Measurements from ENCODE around the gene TLE1. TPM values are rescaled to one million over a fixed set of nuclear protein-coding genes. Genes with fewer than 3 reads are reported as not detected.

Gene TLE1
- polyA plus RNA-seq, 3 donors: 0.46 to 2.5 (median 1.2) TPM

- TF ChIP-seq CTCF (IDR thresholded peaks at IDR 0.05): no peak
- intact Hi-C loops (cut with micrococcal nuclease): no loop called here
- no peak for DNase-seq
- H3K9me3 Mint-ChIP-seq: peaks cover 0 to 4% (median 0%) of the 10 kb centered on the region in 7 donors
- Histone ChIP-seq H3K79me2 (ENCODE audit: insufficient read depth, low read length) (no peaks in the 10 kb centered on the region), H3K36me3 (replicated peaks in 1 of 2; ENCODE audit: control insufficient read depth in 1 of 2, insufficient read depth in 2 of 2, low read length in 2 of 2) (no peaks in the 10 kb centered on the region), H3K4me1 (ENCODE audit: control insufficient read depth in 1 of 2, insufficient read depth in 2 of 2, low read length in 2 of 2) (no peaks in the 10 kb centered on the region), H2AFZ (ENCODE audit: insufficient read depth, low read depth, low read length, poor library complexity, severe bottlenecking) (no peak overlapping the region), H3K9me3 (replicated peaks in 1 of 2; ENCODE audit: control insufficient read depth in 1 of 2, insufficient read depth in 1 of 2, low read length in 2 of 2) (no peaks in the 10 kb centered on the region), H4K20me1 (ENCODE audit: insufficient read depth, low read length) (no peaks in the 10 kb centered on the region), H3K4me2 (replicated peaks; ENCODE audit: extremely low read depth, low read length, poor library complexity, severe bottlenecking) (no peak overlapping the region), H3K9ac (ENCODE audit: insufficient read depth, low read length, poor library complexity, severe bottlenecking) (no peak overlapping the region), H3K27ac (ENCODE audit: low read depth in 1 of 2, low read length in 2 of 2) (no peak overlapping the region), H3K27me3 (ENCODE audit: control insufficient read depth in 2 of 2, insufficient read depth in 2 of 2, low read length in 2 of 2) (no peaks in the 10 kb centered on the region), H3K4me3 (replicated peaks in 1 of 3; ENCODE audit: low read depth in 2 of 3, low read length in 3 of 3) (no peak overlapping the region)
- H3K27ac Mint-ChIP-seq: no peak overlapping the region
- no peak overlapping the region for H3K4me3 Mint-ChIP-seq
- no peaks in the 10 kb centered on the region for H3K27me3 Mint-ChIP-seq (ENCODE audit: low read depth in 3 of 3)
- WGBS (ENCODE audit: insufficient coverage): 80% methylated on average over 6 of the region's 6 CpGs
- peaks cover 10% of the 10 kb centered on the region for H3K4me1 Mint-ChIP-seq
- H3K36me3 Mint-ChIP-seq: peaks cover 0 to 2% of the 10 kb centered on the region in 2 donors
Measured at GRCh38 chr9:81664638-81665222, 24.6 kb downstream of the TLE1 start.

GRCh38 chr9:81661339-81661738 is 28.0 kb downstream of the TLE1 start:
- H3K4me1 ChIP-seq (ENCODE audit: control insufficient read depth in 1 of 2, insufficient read depth in 2 of 2, low read length in 2 of 2): peaks cover under 1% of the 10 kb centered on the region in 2 donors
- no peak overlapping the region for H3K4me3 Mint-ChIP-seq
- no peak overlapping the region for H3K9ac ChIP-seq (ENCODE audit: insufficient read depth, low read length, poor library complexity, severe bottlenecking)
- no peaks in the 10 kb centered on the region for H4K20me1 ChIP-seq (ENCODE audit: insufficient read depth, low read length)
- no peaks in the 10 kb centered on the region for H3K27me3 Mint-ChIP-seq (ENCODE audit: low read depth in 3 of 3)
- H2AFZ ChIP-seq (ENCODE audit: insufficient read depth, low read depth, low read length, poor library complexity, severe bottlenecking): no peak overlapping the region
- peaks cover 0 to 4% (median 0%) of the 10 kb centered on the region in 7 donors for H3K9me3 Mint-ChIP-seq
- peaks cover 17% of the 10 kb centered on the region for H3K4me1 Mint-ChIP-seq
- H3K27ac Mint-ChIP-seq: no peak overlapping the region
- H3K27ac ChIP-seq (ENCODE audit: low read depth in 1 of 2, low read length in 2 of 2): no peak overlapping the region
- no peak for TF ChIP-seq CTCF (IDR thresholded peaks at IDR 0.05)
- H3K36me3 ChIP-seq (replicated peaks in 1 of 2; ENCODE audit: control insufficient read depth in 1 of 2, insufficient read depth in 2 of 2, low read length in 2 of 2): no peaks in the 10 kb centered on the region
- intact Hi-C loops (cut with micrococcal nuclease): no loop called here
- no peaks in the 10 kb centered on the region for H3K27me3 ChIP-seq (ENCODE audit: control insufficient read depth in 2 of 2, insufficient read depth in 2 of 2, low read length in 2 of 2)
- no peak for DNase-seq
- no peak overlapping the region for H3K4me3 ChIP-seq (replicated peaks in 1 of 3; ENCODE audit: low read depth in 2 of 3, low read length in 3 of 3)
- no peaks in the 10 kb centered on the region for H3K9me3 ChIP-seq (replicated peaks in 1 of 2; ENCODE audit: control insufficient read depth in 1 of 2, insufficient read depth in 1 of 2, low read length in 2 of 2)
- WGBS (ENCODE audit: insufficient coverage): no CpG with 5 or more reads among the region's 3 CpGs
- no peak overlapping the region for H3K4me2 ChIP-seq (replicated peaks; ENCODE audit: extremely low read depth, low read length, poor library complexity, severe bottlenecking)
- H3K36me3 Mint-ChIP-seq: no peaks in the 10 kb centered on the region
- H3K79me2 ChIP-seq (ENCODE audit: insufficient read depth, low read length): no peaks in the 10 kb centered on the region
